ENCODE measurements around the gene ABCF1.

Gene ABCF1

GRCh38 chr6:30554962-30555815, 16.1 kb upstream of the ABCF1 start:
- peak overlapping the region; percentile 97 for H3K27ac ChIP-seq

GRCh38 chr6:30555816-30556065, 15.5 kb upstream of the ABCF1 start:
- TF ChIP-seq CTCF (conservative IDR thresholded peaks at IDR 0.05) (no peak), ZFX (IDR thresholded peaks at IDR 0.05) (no peak)
- peak overlapping the region; percentile 97 for H3K27ac ChIP-seq

More at GRCh38 chr6:30554962-30555815, 16.1 kb upstream of the ABCF1 start:
- TF ChIP-seq CTCF (conservative IDR thresholded peaks at IDR 0.05), result no peak

- no peak for TF ChIP-seq ZFX (IDR thresholded peaks at IDR 0.05)
- no peak for TF ChIP-seq CTCF (conservative IDR thresholded peaks at IDR 0.05)
- H3K27ac ChIP-seq, result peak within 1 kb of the TSS; percentile 97
These were observed 15.0 kb upstream of the ABCF1 start, which contains the start of gene GNL1 for GRCh38 chr6:30556066-30556905. GNL1 (minus strand) TSS chr6:30556489; CDS start chr6:30556203, 286 bp downstream.

- TF ChIP-seq ZFX (IDR thresholded peaks at IDR 0.05) (peak; percentile 69; the same call in 1 of the 2 replicates), CTCF (conservative IDR thresholded peaks at IDR 0.05) (no peak)
These were observed 14.1 kb upstream of the ABCF1 start, which contains the start of gene PRR3 for GRCh38 chr6:30556906-30557682. PRR3 (plus strand) TSS chr6:30557295; CDS start chr6:30557345, 50 bp downstream.

GRCh38 chr6:30557683-30557981, 13.6 kb upstream of the ABCF1 start:
- TF ChIP-seq ZFX (IDR thresholded peaks at IDR 0.05), result no peak
- no peak for TF ChIP-seq CTCF (conservative IDR thresholded peaks at IDR 0.05)
- H3K27ac ChIP-seq, result peak overlapping the region; percentile 97

More at GRCh38 chr6:30556906-30557682, 14.1 kb upstream of the ABCF1 start, which contains the start of gene PRR3:
- H3K27ac ChIP-seq, result peak within 1 kb of the TSS; percentile 97

GRCh38 chr6:30560930-30561329, 10.3 kb upstream of the ABCF1 start:
- no peak for TF ChIP-seq CTCF (conservative IDR thresholded peaks at IDR 0.05)
- TF ChIP-seq ZFX (IDR thresholded peaks at IDR 0.05), result no peak

More at GRCh38 chr6:30560930-30561329, 10.3 kb upstream of the ABCF1 start:
- no peak overlapping the region for H3K27ac ChIP-seq
